NOMO-1 treated with DMSO at 0.1 percent for 48 hours (cell line): ENCODE results near the gene ATRIP.

ENCODE experiments used
- DNase-seq: peaks from one replicate; lab custom pipeline; 2025; ENCODE audit not compliant: unreplicated experiment; lab: John Stamatoyannopoulos, UW

ATRIP gene

DNA sequence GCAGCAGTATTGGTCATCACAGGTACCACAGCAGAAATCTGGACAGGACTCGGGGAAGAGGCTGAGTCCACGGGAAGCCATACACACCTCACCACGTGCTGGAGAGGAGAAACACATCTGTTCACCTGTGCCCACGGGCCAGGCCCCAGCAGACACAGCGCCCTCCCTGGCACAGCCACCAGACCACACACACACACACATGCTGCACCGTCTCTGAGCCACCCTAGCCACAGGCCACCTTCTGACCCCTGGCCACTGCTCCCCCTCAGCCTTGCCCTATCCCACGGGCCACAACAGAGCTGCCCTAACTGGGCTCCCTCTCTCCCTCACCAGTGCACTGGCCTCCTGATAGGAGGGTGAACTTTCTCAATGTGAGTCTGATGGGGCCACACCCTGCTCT lies 54.7 kb downstream of the ATRIP start:
- DNase-seq, result no peak

DNA sequence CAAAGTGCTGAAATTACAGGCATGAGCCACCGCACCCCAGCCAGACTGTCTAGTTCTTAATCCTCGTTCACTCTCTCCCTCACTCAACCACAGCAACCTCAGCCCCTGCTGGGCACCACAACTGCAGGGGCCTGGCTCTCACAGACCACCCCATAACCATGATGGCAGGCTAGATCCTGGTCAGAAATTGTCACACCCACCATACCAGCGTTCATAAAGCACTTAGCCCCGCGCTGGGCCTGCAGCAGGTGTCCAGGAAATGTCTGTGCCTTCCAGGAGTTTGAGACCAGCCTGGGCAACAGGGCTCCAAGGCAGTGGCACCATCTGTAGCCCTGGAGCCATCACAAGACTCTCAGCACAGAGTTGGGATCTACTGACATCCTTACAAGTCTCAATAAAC lies 55.6 kb downstream of the ATRIP start:
- no peak for DNase-seq

DNA sequence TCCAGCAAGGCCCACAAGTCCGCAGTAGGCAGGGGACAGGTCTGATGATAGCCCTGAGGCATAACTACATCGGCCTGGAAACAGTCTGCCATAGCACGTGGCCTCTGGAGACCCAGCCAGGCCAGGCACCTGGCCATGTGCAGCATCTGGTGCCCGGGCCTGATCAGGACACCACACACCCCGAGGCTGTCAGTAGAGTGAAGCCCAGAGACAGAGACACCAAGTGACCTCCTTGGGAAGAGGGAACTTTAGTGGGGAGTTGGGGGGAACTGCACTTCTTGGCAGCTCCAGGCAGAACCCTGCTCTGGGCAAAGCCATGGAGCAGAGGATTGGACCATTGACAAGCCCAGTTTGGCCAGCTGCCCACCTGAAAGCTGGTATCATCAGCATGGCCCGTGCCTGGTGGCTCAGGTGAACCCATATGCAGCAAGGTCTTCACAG lies 56.2 kb downstream of the ATRIP start:
- DNase-seq, result no peak

DNA sequence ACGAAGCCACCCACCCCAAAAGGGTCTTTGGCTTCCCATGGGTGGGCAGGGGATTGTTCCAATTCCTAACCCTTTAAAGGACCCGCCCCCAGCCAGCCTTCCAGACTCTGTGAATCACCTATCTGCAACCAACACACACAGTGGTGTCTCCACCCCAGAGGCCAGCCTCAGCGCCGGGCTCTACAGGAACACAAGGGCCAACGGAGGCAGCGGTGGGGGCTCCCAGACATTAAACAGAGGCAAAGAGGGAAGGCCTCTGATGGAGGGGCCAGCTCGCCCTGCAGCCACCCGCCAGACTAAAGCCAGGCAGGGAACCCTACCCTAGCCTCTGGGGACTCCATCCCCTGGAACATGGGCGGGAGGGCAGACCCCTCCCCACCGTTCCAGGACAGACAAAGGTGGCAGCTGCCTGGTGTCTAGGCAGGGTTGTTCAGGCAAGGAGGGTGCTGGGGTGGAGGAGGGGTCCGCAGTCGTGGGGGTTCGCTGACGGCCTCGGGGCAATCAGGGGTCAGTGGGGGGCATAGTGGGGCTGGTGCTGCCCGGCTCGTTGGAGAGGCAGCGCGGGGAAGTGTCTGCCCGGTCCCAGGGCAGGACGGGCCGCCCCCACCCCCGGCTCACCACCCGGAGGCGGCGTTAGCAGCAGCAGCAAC lies 57.0 kb downstream of the ATRIP start:
- DNase-seq, result no peak

DNA sequence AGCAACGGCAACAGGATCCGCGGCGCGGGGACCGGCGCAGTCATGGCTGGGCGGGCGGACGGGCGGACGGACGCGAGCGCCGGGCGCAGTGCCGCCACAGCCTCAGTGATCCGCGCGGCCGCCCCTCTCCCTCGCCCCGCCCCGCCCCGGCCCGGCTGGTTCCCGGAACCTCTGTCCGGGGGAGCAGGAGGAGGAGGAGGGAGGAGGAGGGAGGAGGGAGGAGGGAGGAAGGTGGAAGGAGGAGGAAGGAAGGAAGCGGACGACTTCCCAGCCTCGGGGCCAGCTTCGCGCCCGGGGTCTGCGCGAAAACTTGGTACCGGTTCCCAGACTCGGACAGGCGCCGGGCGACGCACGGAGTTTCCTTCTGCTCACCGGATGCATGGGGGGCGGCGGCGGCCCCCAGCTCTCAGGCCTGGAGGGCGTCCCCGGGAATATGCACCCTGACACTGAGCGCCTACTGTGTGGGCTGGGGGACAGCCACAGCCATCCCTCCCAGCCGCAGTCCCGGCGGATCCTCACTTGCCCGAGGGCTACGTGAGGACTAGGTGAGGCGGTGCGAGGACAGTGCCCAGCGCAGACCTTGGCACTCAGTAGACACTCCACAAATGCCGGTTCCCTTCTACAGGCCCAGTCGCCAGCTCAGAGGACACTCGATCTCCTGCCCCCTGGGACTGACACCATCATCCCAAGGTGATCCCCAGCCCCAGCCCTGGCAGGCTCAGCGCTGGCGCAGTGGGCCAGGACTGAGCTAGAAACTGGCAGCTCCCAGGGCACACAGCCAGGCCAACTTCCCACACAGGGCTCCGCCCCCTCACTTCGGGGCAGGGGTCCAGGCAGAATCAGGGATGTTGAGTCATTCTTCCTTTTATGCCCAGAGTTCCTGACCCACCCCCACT lies 57.8 kb downstream of the ATRIP start, which contains the start of gene SHISA5:
Gene SHISA5, minus strand, starts transcription at position 124 of the 896 bp plus-strand sequence. Its CDS starts 80 bp downstream, at position 44.
- DNase-seq, result peak; percentile 49

DNA sequence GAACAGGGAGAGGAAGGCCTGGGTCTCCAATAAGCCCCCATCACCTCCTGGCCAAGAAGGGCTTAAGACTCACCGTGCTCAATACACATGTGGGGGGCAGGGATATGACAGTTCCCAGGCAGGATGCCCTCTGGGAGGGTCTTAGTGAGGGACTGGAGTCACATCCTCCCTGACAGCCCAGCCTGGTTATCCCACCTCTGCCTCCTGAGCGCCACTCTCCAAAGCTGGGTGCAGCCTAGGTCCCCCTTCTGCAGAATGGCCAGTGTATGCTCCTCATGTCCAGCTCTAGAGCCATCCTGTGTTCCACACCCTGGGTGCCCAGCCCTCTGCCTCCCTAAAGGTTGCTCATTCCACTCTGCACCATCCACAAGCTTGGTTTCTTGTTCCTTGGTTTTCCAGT lies 58.6 kb downstream of the ATRIP start:
- DNase-seq, result no peak

DNA sequence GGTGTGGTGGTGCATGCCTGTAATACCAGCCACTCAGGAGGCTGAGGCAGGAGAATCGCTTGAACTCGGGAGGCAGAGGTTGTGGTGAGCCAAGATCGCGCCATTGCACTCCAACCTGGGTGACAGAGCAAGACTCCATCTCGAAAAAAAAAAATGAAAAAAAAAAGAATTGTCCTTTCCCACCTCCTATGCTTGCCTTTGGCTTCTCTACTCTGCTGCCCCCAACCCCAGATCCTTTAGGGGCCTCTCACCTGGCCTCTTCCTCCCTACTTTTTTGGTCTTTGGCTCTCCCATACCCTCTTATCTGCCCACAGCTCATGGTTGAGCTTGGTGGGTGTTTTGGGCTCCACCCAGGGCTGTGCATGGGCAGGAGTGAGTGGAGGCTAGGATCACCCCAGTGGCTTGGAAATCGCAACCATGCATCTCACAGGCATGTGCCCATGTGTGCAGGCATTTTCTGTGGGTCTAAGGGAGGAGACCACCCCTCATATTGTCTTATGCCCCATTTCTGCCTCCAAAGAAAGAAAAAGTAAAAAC lies 59.5 kb downstream of the ATRIP start:
- no peak for DNase-seq

DNA sequence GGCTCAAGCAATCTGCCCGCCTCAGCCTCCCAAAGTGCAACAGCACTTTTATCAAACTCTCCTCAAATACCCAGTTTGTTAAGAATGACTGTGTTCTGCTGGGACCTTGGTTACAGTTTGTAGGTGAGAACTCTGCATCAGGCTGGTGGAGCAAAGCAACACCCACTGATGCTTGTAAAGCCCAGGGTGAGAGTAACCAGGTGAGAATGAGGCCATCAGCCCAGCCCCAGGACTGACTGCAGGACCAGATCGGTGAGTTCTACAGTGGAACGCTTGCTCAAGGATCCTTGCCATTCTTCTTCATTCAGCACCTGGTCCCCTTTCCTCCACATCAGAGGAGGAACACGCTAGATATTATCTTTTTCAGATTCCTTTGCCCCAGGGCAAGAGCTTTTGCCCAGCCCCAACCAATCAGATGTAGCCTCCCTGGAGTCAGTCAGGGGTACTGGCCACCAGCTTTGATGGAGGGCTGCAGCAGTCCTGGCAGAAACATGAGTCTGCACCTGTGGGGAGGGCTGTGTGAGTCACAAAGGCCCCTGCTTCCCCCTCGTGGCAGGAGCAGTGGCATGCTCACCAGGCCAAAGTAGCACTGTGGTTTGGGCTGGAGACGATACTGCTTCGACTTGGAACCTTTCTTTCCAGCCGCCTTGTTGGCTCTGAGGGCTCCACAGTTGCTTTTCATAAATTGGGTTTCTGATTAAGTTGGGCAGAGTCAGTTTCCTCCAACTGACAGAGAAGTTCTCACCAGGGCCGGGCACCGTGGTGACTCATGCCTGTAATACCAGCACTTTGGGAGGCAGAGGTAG lies 60.9 kb downstream of the ATRIP start:
- peak; percentile 73 for DNase-seq

DNA sequence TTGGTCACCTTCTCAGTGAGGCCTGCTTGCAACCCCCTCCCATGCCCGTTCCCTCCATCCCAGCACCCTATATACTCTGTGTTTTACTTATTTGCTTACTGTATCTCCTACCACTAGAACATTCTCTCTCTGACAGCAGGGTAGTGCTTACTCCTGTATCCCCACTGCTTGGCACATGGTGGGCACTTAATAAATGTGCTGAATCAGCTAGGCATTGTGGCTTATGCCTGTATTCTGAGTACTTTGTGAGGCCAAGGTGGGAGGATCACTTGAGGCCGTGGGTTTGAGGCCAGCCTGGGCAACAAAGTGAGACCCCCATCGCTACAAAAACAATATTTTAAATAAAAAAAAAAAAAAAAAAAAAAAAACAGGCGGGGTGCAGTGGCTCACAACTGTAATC lies 65.0 kb downstream of the ATRIP start:
- DNase-seq, result no peak

DNA sequence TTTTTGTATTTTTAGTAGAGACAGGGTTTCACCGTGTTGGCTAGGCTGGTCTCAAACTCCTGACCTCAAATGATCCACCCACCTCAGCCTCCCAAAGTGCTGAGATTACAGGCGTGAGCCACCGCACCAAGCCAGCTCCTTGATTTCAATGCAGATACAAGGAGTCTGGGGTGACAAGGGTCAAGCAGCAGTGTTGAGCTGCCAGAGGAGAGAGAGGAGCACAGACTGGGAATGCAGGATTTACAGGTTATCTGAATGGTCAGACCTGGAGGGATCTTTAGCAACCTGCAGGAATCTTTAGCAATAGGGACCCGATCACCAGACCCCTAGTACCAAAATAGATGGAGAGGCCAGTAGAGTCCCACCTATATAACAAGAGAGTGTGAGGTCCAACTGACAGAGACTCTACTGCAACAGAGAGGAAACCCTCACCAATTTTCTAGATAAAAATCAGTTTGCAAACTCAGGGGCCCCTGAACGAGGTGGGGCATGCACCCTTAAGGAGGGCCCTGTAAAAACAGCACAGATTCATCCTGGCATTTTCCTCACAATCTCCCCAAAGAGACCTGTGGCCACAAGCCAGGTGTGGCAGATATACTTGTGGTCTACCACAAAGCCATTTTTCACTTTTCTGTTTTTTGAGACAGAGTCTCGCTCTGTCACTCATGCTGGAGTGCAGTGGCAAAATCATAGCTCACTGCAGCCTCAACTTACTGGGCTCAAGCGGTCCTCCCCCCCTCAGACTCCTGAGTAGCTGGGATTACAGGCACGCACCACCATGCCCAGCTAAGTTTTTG lies 68.1 kb downstream of the ATRIP start:
- DNase-seq, result no peak
